HG02763 (cell line): Measurements from ENCODE around the gene PCSK6.
"Not testable (repeated sequence)": the region's sequence is repeated elsewhere in the genome, so short reads cannot be mapped to it uniquely, and the experiment has no call there.

Experiments used
- ATAC-seq: cut with Tn5 transposase; IDR thresholded peaks from one replicate; pipeline ENCODE4 v1.9.1; 2021; ENCODE audit warnings: mild to moderate bottlenecking, moderate library complexity; ENCODE audit not compliant: unreplicated experiment

Gene PCSK6

DNA sequence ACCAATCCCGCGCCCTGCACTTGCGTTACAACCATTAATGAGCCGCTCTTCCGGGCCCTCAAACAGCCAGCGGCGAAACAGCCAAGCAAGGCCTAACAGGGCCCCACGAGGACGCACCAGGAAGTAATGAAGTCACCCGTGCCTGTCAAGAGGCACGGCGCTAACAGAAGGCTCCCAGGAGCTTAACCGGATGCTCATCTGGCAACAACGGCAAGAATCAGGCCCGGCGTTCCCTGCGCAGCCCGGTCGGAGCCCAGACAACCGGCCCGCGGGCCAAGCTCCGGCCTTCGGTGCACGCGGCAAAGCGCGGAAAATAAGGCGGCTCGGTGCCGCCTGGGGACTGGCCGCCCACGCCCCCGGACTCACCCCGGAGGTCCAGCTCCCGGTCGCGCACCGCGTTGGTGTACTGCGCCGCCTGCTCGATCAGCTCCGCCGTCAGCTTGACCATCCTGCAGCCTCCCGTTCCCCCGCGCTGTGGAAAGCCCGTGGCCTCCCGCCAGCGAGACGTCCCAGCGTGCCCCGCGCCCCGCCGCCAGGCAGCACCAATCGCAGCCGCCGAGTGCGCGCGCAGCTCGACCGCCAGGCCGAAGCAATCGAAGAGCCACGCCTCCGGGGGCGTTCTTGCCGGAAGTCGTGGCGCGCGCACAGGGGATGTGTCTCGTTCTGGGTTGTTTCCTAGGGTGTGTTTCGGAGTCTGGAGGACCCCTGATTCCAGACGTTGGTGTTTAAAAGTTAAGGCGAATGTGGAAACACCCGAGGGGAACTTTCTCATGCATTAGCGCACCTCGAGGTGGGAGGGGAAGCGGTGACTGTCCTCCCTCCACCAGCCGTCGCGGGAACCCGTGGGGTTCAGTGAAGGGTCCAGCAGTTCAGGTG, 194.5 kb downstream of the PCSK6 start, which contains the start of gene SNRPA1:
Gene SNRPA1, minus strand, starts transcription at position 518 of the 876 bp plus-strand sequence. Its CDS starts 70 bp downstream, at position 448.
- ATAC-seq, result peak; percentile 79

GRCh38 chr15:101293122-101293521, 196.4 kb downstream of the PCSK6 start:
- ATAC-seq, result no peak

DNA sequence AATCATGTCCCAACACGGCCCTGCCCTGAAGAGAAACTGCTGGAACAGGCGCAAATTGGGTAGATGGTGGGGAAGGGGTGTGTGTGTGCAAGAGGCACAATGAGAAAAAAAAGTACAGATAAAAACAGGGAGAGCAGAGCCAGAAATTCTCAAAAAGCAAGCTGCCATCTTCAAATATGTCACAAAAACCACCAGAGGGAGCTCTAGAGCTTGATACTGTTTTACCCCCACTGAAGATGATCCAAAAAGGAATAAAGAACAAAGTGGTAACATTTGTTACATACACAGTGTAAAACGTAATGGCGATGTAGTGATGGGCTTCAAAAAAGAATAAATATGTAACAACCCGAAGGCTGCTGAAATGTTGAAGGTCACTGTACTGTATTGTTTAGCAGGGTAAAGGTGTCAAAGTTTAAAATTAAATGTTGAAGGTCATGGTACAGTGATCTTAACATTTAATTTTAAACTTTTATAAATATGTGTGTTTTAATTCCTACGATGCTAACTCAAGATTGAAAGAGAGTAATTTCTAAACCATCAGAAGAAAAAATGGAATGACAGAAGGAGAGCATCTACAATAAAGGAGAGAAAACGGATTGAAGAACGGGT, 200.5 kb downstream of the PCSK6 start:
- ATAC-seq, result no peak

GRCh38 chr15:101287342-101287741, 202.2 kb downstream of the PCSK6 start:
- not testable (repeated sequence) for ATAC-seq

- no peak for ATAC-seq
Observed at GRCh38 chr15:101286471-101287114, 202.9 kb downstream of the PCSK6 start.

GRCh38 chr15:101283931-101284330, 205.6 kb downstream of the PCSK6 start:
- no peak for ATAC-seq

DNA sequence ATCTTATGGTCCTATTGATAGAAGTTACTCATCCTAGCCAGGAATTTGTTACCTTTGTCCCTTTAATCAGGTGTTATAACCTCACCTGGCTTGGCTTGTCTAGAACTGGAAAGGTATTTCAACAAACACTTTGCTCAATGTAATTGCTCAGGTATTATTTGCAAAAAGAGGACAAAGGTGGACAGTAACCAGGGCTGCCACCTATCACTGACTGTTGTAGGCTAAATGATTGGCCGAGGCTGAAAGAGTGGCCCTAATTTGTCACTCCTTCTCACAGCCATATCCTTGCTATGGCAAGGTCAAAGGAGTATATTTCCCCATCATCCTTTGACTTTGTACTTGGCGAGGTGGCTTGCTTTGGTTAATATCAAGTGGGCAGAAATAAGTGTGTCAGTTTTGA, 209.5 kb downstream of the PCSK6 start:
- ATAC-seq, result no peak

DNA sequence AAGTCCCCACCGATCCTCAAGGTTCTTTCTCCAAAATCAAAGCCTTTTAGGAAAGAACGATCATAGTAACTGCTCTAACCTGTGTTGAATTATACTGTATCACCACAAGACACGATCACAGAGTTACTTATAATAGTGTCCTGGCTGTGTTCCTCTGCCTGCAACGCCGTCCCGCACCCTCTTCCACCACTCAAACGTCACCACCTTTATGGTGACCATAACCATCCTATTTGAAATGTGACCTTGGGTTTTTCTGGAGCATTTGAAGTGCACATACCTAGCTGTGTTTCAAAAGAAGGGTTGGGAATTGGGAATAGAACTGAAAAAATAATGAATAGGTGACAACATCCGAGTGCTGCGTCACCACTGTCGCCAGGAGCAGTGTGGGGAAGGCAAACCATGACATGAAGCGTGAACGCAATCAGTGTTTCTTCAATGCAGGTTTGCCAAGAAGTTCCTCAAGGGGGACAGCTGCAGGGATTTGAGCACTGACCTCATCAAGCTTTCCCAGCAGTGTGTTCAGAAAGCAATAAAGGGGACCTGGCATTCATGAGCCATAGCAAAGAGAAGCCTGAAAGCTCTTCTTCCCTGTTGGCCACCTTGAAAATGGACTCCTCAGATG, 211.5 kb downstream of the PCSK6 start:
- ATAC-seq, result no peak

- peak; percentile 85 for ATAC-seq
Observed at GRCh38 chr15:101277038-101277822, 212.3 kb downstream of the PCSK6 start, which contains the start of gene SELENOS. SELENOS (minus strand) TSS chr15:101277485; CDS start chr15:101277417, 68 bp downstream.

- ATAC-seq, result peak; percentile 28
Observed at GRCh38 chr15:101276501-101277037, 212.9 kb downstream of the PCSK6 start.

GRCh38 chr15:101275018-101275417, 214.5 kb downstream of the PCSK6 start:
- ATAC-seq, result no peak

GRCh38 chr15:101273534-101273933, 216.0 kb downstream of the PCSK6 start:
- no peak for ATAC-seq

DNA sequence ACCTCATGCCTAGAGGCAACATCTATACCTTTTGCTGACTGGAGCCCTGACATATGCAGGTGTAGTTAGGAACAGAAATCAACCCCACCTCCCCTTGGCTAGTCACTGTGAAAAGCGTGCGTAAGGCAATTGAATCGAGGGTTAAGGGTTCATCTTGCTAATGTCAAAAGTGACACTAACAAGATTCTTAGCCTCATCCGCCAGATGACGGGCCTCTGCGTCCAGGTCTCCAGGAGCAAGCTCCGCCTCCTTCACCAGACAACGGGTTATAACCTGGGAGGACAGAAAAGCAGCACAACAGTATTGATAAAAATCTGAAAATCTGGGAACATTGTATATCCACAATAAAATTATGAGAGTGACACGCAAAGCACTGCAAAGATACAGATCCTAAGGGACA, 216.9 kb downstream of the PCSK6 start:
- ATAC-seq, result no peak

GRCh38 chr15:101269479-101270223, 219.9 kb downstream of the PCSK6 start:
- no peak for ATAC-seq

DNA sequence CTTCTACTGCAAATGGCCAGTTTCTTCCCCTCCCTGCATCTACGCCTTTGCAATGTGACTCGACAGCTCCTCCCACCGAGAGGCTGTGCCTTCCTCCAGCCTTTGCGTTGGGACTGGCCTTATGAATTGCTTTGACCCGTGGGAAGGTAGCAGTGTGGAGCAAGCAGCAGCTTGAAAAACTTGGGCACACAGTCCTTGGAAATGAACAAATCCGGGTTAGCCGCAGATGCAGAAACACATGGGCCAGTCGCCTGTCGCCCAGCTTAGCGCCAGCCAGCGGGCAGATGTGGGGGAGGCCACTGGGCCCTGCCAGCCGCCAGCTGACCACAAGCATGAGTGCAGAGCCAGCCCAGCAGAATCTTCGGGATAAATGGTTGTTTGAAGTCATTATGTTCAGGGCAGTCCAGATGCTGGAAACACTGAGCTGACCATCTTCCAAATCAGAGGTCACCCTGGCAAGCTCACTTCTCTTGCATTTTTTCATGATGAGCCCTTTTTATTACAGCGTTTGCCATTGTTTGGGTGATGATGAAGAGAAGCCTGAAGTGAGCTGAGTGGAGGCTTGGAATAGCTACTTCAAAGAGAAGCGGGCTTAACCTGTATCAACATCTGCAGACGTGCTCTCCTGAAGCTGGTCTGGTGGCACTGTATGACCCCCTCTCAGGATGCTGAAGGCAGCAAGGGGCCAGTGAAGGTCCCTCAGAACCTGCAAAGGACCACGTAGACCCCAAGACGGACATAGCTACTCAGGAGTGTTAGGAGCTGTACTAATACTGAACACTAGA, 222.0 kb downstream of the PCSK6 start:
- no peak for ATAC-seq

- no peak for ATAC-seq
Observed at GRCh38 chr15:101266787-101267186, 222.7 kb downstream of the PCSK6 start.

DNA sequence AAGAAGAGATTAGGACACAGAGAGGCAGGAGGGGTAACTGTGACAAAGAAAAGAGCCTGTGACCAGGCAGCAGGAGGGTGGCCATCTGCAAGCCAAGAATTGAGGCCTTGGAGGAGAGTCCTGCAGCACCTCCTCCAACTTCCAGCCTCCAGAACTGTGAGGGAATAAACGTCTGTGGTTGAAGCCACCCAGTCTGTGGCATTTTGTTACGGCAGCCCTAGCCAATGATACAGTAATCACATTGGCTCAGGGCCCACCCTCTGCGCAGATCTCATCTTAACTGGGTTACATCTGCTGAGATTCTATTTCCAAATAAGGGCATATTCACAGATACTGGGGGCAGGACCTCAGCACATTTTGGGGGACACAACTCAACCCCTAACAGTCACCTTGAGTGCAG, 223.5 kb downstream of the PCSK6 start:
- ATAC-seq, result no peak

DNA sequence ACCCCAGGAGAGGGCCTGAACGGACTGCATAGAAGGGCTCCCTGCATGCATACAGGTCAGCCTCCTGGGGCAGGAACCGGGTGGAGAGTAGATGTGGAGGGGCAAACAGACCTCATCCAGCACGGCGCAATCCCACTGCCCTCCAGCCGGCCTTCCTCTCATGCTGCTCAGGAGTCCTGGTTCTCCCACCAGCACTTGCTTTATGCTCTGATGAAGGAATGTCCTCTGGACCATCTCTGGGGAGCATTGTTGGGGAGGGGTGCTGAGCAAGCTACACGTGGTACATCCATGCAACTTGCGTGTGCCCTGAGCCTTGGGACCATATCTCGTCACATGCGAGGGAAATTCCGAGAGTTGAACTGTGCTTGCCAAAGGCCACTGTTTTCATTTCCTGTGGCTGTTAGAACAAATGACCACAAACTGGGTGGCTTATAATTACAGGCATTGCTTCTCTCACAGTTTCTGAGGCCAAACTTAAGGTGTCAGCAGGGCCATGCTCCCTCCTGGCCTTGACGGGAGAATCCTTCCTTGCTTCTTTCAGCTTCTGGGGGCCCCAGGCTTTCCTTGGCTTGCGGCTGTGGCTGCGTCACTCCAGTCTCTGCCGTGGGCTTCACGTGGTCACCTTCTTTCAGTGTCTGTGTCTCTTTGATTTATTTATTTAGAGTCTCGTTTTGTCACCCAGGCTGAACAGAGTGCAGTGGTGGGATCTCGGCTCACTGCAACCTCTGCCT, 224.4 kb downstream of the PCSK6 start:
- ATAC-seq, result no peak
